ENCODE results near the gene MTX1. TPM values are rescaled to one million over a fixed set of nuclear protein-coding genes. Genes with fewer than 3 reads are reported as not detected.

MTX1 gene
- polyA plus RNA-seq, 1 of the 3 experiments (the other 2 are of a cell fraction) = 79.1 TPM

DNA sequence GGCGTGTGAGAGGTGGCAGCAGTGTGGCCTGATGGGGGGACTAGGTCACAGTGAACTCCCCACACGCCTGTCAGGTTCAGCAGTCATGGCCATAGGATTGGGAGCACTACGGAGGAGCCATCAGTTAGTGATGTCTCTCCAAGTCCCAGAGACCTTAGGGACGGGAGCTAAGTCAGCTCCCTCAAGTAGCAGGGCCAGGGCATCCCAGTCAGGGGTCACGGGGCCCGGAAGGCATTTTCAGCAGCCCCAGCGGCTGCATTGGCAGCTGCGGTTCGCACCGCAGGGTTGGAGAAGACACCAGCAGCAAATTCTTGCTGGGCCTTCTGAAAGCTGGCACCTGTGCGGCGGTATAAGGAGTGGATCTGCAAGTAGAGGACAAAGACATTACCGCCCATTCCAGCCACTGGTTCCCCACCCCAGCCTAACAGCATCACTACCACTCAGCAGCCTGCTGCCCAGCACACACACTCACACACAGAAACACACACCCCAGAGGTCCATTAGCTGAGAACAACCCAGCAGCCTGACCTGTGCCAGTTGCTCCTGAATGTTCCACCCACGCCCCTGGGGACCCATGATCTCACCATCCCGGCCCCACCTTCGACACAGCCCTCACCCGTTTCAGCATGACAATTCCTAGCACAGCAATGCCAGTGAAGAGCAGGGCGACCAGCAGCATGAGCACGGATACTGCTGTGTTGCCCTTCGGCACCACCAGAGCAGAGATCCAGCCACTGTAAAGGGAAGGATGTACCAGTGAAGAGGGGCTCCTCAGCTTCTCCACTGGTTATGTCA is 47.8 kb downstream of the MTX1 start:
- H3K4me3 ChIP-seq (ENCODE audit: low read depth in 2 of 2, low read length in 1 of 2) = peak overlapping the region; percentile 79 to 82; a peak in 3 of 4 replicates
- H4K20me1 ChIP-seq (ENCODE audit: insufficient read depth) = no peaks in the 10 kb centered on the region
- no peak for TF ChIP-seq FOSL2 (IDR thresholded peaks at IDR 0.05; ENCODE audit: borderline replicate concordance, low read depth)
- TF ChIP-seq EZH2phosphoT487 (IDR thresholded peaks at IDR 0.05; ENCODE audit: borderline replicate concordance, low read depth) = no peak
- TF ChIP-seq SIN3A (IDR thresholded peaks at IDR 0.05; ENCODE audit: borderline replicate concordance, low read depth, low read length) = no peak
- no peak for TF ChIP-seq MEF2A (IDR thresholded peaks at IDR 0.05; ENCODE audit: borderline replicate concordance, low read depth)
- no peak for TF ChIP-seq RXRA (IDR thresholded peaks at IDR 0.05; ENCODE audit: borderline replicate concordance, low read depth)
- TF ChIP-seq, protein P1, sequence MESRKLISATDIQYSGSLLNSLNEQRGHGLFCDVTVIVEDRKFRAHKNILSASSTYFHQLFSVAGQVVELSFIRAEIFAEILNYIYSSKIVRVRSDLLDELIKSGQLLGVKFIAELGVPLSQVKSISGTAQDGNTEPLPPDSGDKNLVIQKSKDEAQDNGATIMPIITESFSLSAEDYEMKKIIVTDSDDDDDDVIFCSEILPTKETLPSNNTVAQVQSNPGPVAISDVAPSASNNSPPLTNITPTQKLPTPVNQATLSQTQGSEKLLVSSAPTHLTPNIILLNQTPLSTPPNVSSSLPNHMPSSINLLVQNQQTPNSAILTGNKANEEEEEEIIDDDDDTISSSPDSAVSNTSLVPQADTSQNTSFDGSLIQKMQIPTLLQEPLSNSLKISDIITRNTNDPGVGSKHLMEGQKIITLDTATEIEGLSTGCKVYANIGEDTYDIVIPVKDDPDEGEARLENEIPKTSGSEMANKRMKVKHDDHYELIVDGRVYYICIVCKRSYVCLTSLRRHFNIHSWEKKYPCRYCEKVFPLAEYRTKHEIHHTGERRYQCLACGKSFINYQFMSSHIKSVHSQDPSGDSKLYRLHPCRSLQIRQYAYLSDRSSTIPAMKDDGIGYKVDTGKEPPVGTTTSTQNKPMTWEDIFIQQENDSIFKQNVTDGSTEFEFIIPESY (IDR thresholded peaks at IDR 0.05; ENCODE audit: borderline replicate concordance, low read depth) = no peak
- TF ChIP-seq TEAD4 (IDR thresholded peaks at IDR 0.05; ENCODE audit: borderline replicate concordance, insufficient read depth) = no peak
- no peak for TF ChIP-seq FOXM1 (IDR thresholded peaks at IDR 0.05; ENCODE audit: low read depth)
- TF ChIP-seq ELF1 (IDR thresholded peaks at IDR 0.05) = no peak
- TF ChIP-seq MXI1 (IDR thresholded peaks at IDR 0.05; ENCODE audit: low read depth, low read length) = no peak
- TF ChIP-seq MAX (IDR thresholded peaks at IDR 0.05; ENCODE audit: low read depth) = no peak
- TF ChIP-seq FOXJ3 (CRISPR knock-in tag; IDR thresholded peaks at IDR 0.05) = no peak
- no peak for TF ChIP-seq GABPA (IDR thresholded peaks at IDR 0.05; ENCODE audit: low read depth)
- no peak for TF ChIP-seq RCOR1 (IDR thresholded peaks at IDR 0.05; ENCODE audit: low read length)
- TF ChIP-seq TCF12 (IDR thresholded peaks at IDR 0.05) = no peak
- no peak for TF ChIP-seq NRF1 (IDR thresholded peaks at IDR 0.05; ENCODE audit: low read depth, low read length)
- TF ChIP-seq REST (IDR thresholded peaks at IDR 0.05; ENCODE audit: low read depth, low read length) = no peak
- POLR2A ChIA-PET = interaction anchor here (2.4 kb wide), 1 partner anchor 17 kb away, joined by 7 read pairs; the partner anchor contains the start of gene CLK2
- peak overlapping the region; percentile 100 for H3K4me2 ChIP-seq
- DNase-seq = no peak
- H3K9me3 ChIP-seq = no peaks in the 10 kb centered on the region
- H3K9me2 ChIP-seq = no peaks in the 10 kb centered on the region
- CTCF ChIA-PET = interaction anchor here (1.1 to 13.3 kb wide), 6 partner anchors 11 to 69 kb away, joined by 3 to 184 read pairs (median 10); partner anchors contain the start of genes CLK2 and RUSC1
- H3K4me1 ChIP-seq (ENCODE audit: control insufficient read depth in 1 of 2, insufficient read depth in 2 of 2, low read depth in 1 of 2, low read length in 1 of 2) = peaks cover 0 to 26% of the 10 kb centered on the region in 2 experiments; a peak in 2 of 4 replicates
- peaks cover 37% of the 10 kb centered on the region for H3K79me2 ChIP-seq (ENCODE audit: insufficient read depth)
- H3K27ac ChIP-seq (ENCODE audit: low read depth in 2 of 2, low read length in 1 of 2) = peak overlapping the region; percentile 76 to 93
- peak overlapping the region; percentile 77 for H3K9ac ChIP-seq
- 88% methylated on average over 11 of the region's 20 CpGs for WGBS (ENCODE audit: low lambda C conversion rate)
- H2AFZ ChIP-seq (ENCODE audit: low read depth) = peak overlapping the region; percentile 77; the same call in 1 of the 2 replicates
- H3F3A ChIP-seq (replicated peaks; ENCODE audit: insufficient read depth) = peaks cover 35% of the 10 kb centered on the region
- peaks cover 15 to 25% of the 10 kb centered on the region in 2 experiments for H3K36me3 ChIP-seq (replicated peaks in 1 of 2; ENCODE audit: control insufficient read depth in 1 of 2, insufficient read depth in 2 of 2, low read length in 1 of 2)
- H3K27me3 ChIP-seq (ENCODE audit: insufficient read depth) = no peaks in the 10 kb centered on the region

Data from SK-N-SH (cell line).